Cardiac fibroblast (primary cell): Measurements from ENCODE around the gene PPP2R2C.

Experiments
- DNase-seq, 2 donors: peaks; one replicate each; pipeline versions ENCODE4 v3.0.0 to v3.0.0-alpha.2; 2010; ENCODE audit warnings: low read depth in 2 of 2
- H3K4me3 ChIP-seq, 2 donors: replicated peaks in 1 of 2; 1 replicate in 1 of 2; 2 replicates in 1 of 2; pipeline ENCODE4 v1.5.1; 2011; ENCODE audit warnings: low read depth in 2 of 2, low read length in 2 of 2, mild to moderate bottlenecking in 2 of 2, moderate library complexity in 1 of 2
- TF ChIP-seq, protein P1 (sequence below): IDR thresholded peaks from one replicate; pipeline ENCODE4 v1.5.1; 2011; ENCODE audit warnings: low read depth, mild to moderate bottlenecking, low read length, inconsistent platforms

PPP2R2C gene

DNA sequence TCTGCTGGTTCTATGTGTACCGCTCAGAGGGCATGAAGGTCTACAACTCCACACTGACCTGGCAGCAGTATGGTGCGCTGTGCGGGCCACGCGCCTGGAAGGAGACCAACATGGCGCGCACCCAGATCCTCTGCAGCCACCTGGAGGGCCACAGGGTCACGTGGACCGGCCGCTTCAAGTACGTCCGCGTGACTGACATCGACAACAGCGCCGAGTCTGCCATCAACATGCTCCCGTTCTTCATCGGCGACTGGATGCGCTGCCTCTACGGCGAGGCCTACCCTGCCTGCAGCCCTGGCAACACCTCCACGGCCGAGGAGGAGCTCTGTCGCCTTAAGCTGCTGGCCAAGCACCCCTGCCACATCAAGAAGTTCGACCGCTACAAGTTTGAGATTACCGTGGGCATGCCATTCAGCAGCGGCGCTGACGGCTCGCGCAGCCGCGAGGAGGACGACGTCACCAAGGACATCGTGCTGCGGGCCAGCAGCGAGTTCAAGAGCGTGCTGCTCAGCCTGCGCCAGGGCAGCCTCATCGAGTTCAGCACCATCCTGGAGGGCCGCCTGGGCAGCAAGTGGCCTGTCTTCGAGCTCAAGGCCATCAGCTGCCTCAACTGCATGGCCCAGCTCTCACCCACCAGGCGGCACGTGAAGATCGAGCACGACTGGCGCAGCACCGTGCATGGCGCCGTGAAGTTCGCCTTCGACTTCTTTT is 170.5 kb downstream of the PPP2R2C start:
- no peak overlapping the region for H3K4me3 ChIP-seq
- TF ChIP-seq, protein P1, sequence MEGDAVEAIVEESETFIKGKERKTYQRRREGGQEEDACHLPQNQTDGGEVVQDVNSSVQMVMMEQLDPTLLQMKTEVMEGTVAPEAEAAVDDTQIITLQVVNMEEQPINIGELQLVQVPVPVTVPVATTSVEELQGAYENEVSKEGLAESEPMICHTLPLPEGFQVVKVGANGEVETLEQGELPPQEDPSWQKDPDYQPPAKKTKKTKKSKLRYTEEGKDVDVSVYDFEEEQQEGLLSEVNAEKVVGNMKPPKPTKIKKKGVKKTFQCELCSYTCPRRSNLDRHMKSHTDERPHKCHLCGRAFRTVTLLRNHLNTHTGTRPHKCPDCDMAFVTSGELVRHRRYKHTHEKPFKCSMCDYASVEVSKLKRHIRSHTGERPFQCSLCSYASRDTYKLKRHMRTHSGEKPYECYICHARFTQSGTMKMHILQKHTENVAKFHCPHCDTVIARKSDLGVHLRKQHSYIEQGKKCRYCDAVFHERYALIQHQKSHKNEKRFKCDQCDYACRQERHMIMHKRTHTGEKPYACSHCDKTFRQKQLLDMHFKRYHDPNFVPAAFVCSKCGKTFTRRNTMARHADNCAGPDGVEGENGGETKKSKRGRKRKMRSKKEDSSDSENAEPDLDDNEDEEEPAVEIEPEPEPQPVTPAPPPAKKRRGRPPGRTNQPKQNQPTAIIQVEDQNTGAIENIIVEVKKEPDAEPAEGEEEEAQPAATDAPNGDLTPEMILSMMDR, result no peak
- no peak for DNase-seq

DNA sequence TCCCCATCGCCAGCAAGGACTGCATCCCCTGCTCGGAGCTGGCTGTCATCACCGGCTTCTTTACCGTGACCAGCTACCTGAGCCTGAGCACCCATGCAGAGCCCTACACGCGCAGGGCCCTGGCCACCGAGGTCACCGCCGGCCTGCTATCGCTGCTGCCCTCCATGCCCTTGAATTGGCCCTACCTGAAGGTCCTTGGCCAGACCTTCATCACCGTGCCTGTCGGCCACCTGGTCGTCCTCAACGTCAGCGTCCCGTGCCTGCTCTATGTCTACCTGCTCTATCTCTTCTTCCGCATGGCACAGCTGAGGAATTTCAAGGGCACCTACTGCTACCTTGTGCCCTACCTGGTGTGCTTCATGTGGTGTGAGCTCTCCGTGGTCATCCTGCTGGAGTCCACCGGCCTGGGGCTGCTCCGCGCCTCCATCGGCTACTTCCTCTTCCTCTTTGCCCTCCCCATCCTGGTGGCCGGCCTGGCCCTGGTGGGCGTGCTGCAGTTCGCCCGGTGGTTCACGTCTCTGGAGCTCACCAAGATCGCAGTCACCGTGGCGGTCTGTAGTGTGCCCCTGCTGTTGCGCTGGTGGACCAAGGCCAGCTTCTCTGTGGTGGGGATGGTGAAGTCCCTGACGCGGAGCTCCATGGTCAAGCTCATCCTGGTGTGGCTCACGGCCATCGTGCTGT is 171.2 kb downstream of the PPP2R2C start:
- no peak overlapping the region for H3K4me3 ChIP-seq
- DNase-seq, result no peak
- TF ChIP-seq, protein P1, result no peak

DNA sequence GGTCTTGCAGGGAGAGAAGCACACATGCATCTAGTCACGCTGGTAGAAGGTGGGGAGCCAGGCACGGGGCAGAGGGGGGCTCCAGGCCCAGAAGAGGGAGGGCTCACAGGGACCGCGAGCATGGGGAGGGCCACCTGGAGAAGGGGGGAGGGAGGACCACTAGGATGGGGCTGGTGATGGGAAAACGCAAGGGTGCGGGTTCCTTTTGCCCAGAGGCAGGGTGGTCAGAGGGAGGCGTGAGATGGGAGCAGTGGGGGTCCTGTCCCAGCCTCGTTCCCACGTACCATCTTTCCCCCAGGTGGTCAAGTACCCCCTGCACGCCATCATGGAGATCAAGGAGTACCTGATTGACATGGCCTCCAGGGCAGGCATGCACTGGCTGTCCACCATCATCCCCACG is 172.1 kb downstream of the PPP2R2C start:
- H3K4me3 ChIP-seq, result no peak overlapping the region
- TF ChIP-seq, protein P1, result no peak
- DNase-seq, result no peak

DNA sequence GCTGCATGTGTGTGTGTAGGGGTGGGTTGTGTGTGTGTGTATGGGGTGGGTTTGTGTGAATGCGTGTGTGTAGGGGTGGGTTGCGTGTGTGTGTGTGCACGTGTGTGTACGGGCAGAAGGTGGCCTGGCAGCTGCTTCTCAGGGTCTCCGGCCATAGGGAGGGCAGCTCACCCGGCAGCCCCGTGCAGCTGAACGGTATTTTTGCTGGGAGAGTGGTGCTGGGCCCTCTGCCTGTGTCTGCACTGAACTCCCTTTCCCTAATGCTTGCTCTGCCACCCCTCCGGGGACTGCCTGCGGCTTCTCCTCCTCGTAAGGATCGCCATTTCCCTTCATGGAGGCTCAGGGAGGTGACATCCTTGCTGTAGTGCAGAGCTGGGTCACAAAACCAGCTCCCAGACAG is 172.5 kb downstream of the PPP2R2C start:
- TF ChIP-seq, protein P1, result no peak
- H3K4me3 ChIP-seq, result no peak overlapping the region

DNA sequence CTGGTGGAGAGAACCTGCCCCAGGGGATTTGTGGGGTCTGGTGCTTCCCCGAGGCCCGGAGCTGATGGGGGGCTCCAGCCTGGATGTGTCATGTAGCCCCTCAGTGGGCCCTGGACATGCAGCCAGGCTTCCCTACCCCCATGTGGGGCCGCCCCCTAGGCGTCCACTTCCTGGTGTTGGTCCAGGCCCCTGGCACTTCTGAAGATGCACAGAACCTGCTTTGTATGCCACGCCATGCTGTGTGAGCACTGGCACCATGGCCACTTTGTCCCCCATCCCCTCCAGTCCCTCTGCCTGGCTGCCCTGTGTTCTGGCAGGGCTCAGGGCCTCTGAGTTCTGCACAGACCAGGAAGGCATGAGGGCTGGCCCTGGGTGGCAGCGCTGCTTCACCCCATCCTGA is 173.6 kb downstream of the PPP2R2C start:
- no peak overlapping the region for H3K4me3 ChIP-seq
- TF ChIP-seq, protein P1, result no peak
- DNase-seq, result no peak

More for the DNA sequence above, 172.5 kb downstream of the PPP2R2C start:
- DNase-seq, result no peak

DNA sequence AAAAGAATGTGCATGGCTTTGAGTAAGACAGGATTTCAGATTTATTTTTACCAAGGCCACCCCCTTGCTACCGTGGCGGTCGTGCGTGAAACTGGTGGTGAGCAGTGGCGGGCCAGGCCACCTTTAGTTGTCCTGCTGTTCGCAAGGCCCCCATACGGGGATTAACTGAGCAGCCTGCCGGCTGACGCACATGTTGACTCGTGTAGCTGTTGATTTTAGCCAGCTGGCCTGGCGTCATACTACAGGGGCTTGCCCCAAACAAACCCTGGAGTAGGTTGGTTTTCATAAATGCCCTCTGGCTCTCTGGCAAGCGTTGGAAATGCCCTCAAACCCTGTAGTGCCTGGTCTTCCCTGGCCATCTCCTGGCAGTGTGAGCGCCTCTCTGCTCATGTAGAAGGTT is 174.4 kb downstream of the PPP2R2C start:
- TF ChIP-seq, protein P1, result no peak
- no peak overlapping the region for H3K4me3 ChIP-seq
- no peak for DNase-seq
